Measurements from ENCODE around the gene DPH1. TPM values are rescaled to one million over a fixed set of nuclear protein-coding genes. Genes with fewer than 3 reads are reported as not detected.

The DPH1 gene
- total RNA-seq, 4 donors from 2014 or later, result 23.5 to 33.7 (median 25.0) TPM

GRCh38 chr17:2011411-2012371 is 18.3 kb upstream of the DPH1 start:
- no peak for TF ChIP-seq CTCF (IDR thresholded peaks at IDR 0.05; ENCODE audit: low read depth)

GRCh38 chr17:2012499-2012898 is 17.5 kb upstream of the DPH1 start:
- TF ChIP-seq CTCF (IDR thresholded peaks at IDR 0.05; ENCODE audit: low read depth), result no peak

GRCh38 chr17:2013994-2014317 is 16.0 kb upstream of the DPH1 start:
- TF ChIP-seq CTCF (IDR thresholded peaks at IDR 0.05; ENCODE audit: low read depth), result no peak

GRCh38 chr17:2015314-2015713 is 14.6 kb upstream of the DPH1 start:
- TF ChIP-seq CTCF (IDR thresholded peaks at IDR 0.05; ENCODE audit: low read depth), result no peak

- TF ChIP-seq CTCF (IDR thresholded peaks at IDR 0.05; ENCODE audit: low read depth), result no peak
Measured at GRCh38 chr17:2016494-2016893, 13.5 kb upstream of the DPH1 start.

- TF ChIP-seq CTCF (IDR thresholded peaks at IDR 0.05; ENCODE audit: low read depth), result no peak
Measured at GRCh38 chr17:2017274-2017941, 12.5 kb upstream of the DPH1 start.

- no peak for TF ChIP-seq CTCF (IDR thresholded peaks at IDR 0.05; ENCODE audit: low read depth)
Measured at GRCh38 chr17:2018716-2019510, 11.0 kb upstream of the DPH1 start.
